HepG2 (cell line): Measurements from ENCODE around the gene HNRNPUL1. TPM values are rescaled to one million over a fixed set of nuclear protein-coding genes. Genes with fewer than 3 reads are reported as not detected.

ENCODE experiments used
- ELF3 ChIP-seq: IDR thresholded peaks from 2 replicates; pipeline ENCODE4 v1.6.1; 2016; ENCODE audit warnings: missing genetic modification reagents, missing compliant biosample characterization
- GABPA ChIP-seq, 2 experiments: IDR thresholded peaks; 2 replicates each; pipeline ENCODE4 v1.6.1; 2011 to 2016; ENCODE audit warnings: low read depth in 2 of 2, low read length in 1 of 2, missing biosample characterization in 1 of 2, missing genetic modification characterization in 1 of 2
- GZF1 ChIP-seq: sonication (generic); formaldehyde crosslinking; IDR thresholded peaks from 2 replicates; pipeline ENCODE4 v1.5.1; 2020; ENCODE audit warnings: mild to moderate bottlenecking, missing genetic modification reagents
- HDAC6 ChIP-seq: fragments of 200-600 bp; sonication (generic); IDR thresholded peaks from 2 replicates; pipeline ENCODE4 v1.7.0; 2017; ENCODE audit warnings: mild to moderate bottlenecking, antibody characterized with exemption, low read length, low read depth
- HMGA1 ChIP-seq: sonication (generic); formaldehyde crosslinking; conservative IDR thresholded peaks from 2 replicates; pipeline ENCODE4 v1.4.0; 2020; ENCODE audit warnings: missing genetic modification reagents
- IRF2 ChIP-seq: IDR thresholded peaks from 2 replicates; pipeline ENCODE4 v1.6.1; 2018; ENCODE audit warnings: missing genetic modification reagents, missing compliant biosample characterization
- PTBP1 ChIP-seq: fragments of 200-400 bp; formaldehyde crosslinking; IDR thresholded peaks from 2 replicates; pipeline ENCODE4 v1.6.1; 2018; ENCODE audit warnings: low read length, low read depth; ENCODE audit not compliant: poor library complexity, severe bottlenecking
- RARA ChIP-seq: IDR thresholded peaks from 2 replicates; pipeline ENCODE4 v1.6.1; 2016; ENCODE audit warnings: missing genetic modification reagents, missing compliant biosample characterization
- SMC3 ChIP-seq: IDR thresholded peaks from 2 replicates; pipeline ENCODE4 v1.6.1; 2011; ENCODE audit warnings: low read length, improper control_type of control experiment
- SNAPC4 ChIP-seq: sonication (generic); formaldehyde crosslinking; IDR thresholded peaks from 2 replicates; pipeline ENCODE4 v1.4.0; 2020; ENCODE audit warnings: mild to moderate bottlenecking, missing genetic modification reagents
- SOX6 ChIP-seq, 2 experiments: fragments of 450-650 bp in 1 of 2; sonication (generic) in 1 of 2; formaldehyde crosslinking in 1 of 2; IDR thresholded peaks; 2 replicates each; pipeline versions ENCODE4 v1.4.0 to v1.6.1; 2017 to 2020; ENCODE audit warnings: antibody characterized with exemption in 1 of 2, mild to moderate bottlenecking in 1 of 2, missing genetic modification reagents in 1 of 2
- TBP ChIP-seq: sonication (generic); formaldehyde crosslinking; IDR thresholded peaks from 2 replicates; pipeline ENCODE4 v1.5.0; 2020; ENCODE audit warnings: missing genetic modification reagents
- TFAP4 ChIP-seq: sonication (generic); IDR thresholded peaks from 2 replicates; pipeline ENCODE4 v1.6.1; 2016; ENCODE audit warnings: low read depth, borderline replicate concordance
- ZBTB4 ChIP-seq: sonication (generic); formaldehyde crosslinking; IDR thresholded peaks from 2 replicates; pipeline ENCODE4 v1.4.0; 2020; ENCODE audit warnings: missing genetic modification reagents, mild to moderate bottlenecking, borderline replicate concordance
- ZNF292 ChIP-seq: sonication (generic); formaldehyde crosslinking; IDR thresholded peaks from 2 replicates; pipeline ENCODE4 v1.8.1; 2022; ENCODE audit warnings: mild to moderate bottlenecking, low read depth, missing genetic modification reagents, borderline replicate concordance
- ZNF33A ChIP-seq: sonication (generic); formaldehyde crosslinking; IDR thresholded peaks from 2 replicates; pipeline ENCODE4 v1.5.1; 2020; ENCODE audit warnings: missing genetic modification reagents, mild to moderate bottlenecking, moderate library complexity, borderline replicate concordance
- ZNF564 ChIP-seq: sonication (generic); formaldehyde crosslinking; IDR thresholded peaks from 2 replicates; pipeline ENCODE4 v1.8.1; 2023; ENCODE audit warnings: mild to moderate bottlenecking, missing genetic modification reagents
- ZNF605 ChIP-seq: sonication (generic); formaldehyde crosslinking; IDR thresholded peaks from 2 replicates; pipeline ENCODE4 v1.8.0; 2022; ENCODE audit warnings: mild to moderate bottlenecking, missing genetic modification reagents
- ZNF678 ChIP-seq: sonication (generic); formaldehyde crosslinking; IDR thresholded peaks from 2 replicates; pipeline ENCODE4 v1.4.0; 2020; ENCODE audit warnings: mild to moderate bottlenecking, missing genetic modification reagents
- ZNF891 ChIP-seq: sonication (generic); formaldehyde crosslinking; IDR thresholded peaks from 2 replicates; pipeline ENCODE4 v1.5.0; 2020; ENCODE audit warnings: mild to moderate bottlenecking, missing genetic modification reagents
- polyA plus RNA-seq, 8 experiments: library from polyadenylated mRNA; depleted of rRNA in 3 of 8; stranded (reverse) in 7 of 8; unstranded in 1 of 8; fragments of >200 nt; fragmentation: Illumina TruSeq in 4 of 8; extraction: Trizol in 4 of 8; gene quantifications; 2 replicates each; pipeline versions ENCODE4 v1.2.1 to v1.2.3, GENCODE V29; 2011 to 2016; ENCODE audit warnings: low read depth in 4 of 8, missing spikeins in 1 of 8, mixed read lengths in 1 of 8; ENCODE audit not compliant: insufficient read depth in 1 of 8
- total RNA-seq, 5 experiments: library from RNA; depleted of rRNA; stranded (reverse); fragments of >200 nt; fragmentation: Illumina TruSeq; extraction: Trizol; gene quantifications; 2 replicates each; pipeline ENCODE4 v1.2.3, GENCODE V29; 2016; ENCODE audit warnings: low read depth in 1 of 5

HNRNPUL1 gene
- total and polyA plus RNA-seq, 2 of the 13 experiments (the other 11 are each of a cell fraction or from before 2014, with no cell fraction given): 30.9 to 81.7 TPM

GRCh38 chr19:41263850-41264580 is at the start of gene HNRNPUL1 (continued):
- TF ChIP-seq ZNF605 (CRISPR knock-in tag): peak; percentile 51; the same call in 1 of the 2 replicates
- no peak for TF ChIP-seq TBP (CRISPR knock-in tag)
- peak; percentile 86 for TF ChIP-seq ZNF564 (CRISPR knock-in tag)
- peak; percentile 64 for TF ChIP-seq SNAPC4 (CRISPR knock-in tag)
- peak; percentile 49; the same call in 1 of the 2 replicates for TF ChIP-seq IRF2
- TF ChIP-seq RARA (CRISPR knock-in tag): no peak
- no peak for TF ChIP-seq HDAC6
- peak; percentile 73 for TF ChIP-seq ELF3 (CRISPR knock-in tag)
- TF ChIP-seq PTBP1: peak; percentile 77
- TF ChIP-seq HMGA1 (CRISPR knock-in tag): no peak
- no peak for TF ChIP-seq ZNF33A (CRISPR knock-in tag)
- peak; percentile 43 for TF ChIP-seq GABPA (IDR thresholded peaks at IDR 0.05; ENCODE audit: low read depth, low read length)
- TF ChIP-seq GABPA (CRISPR knock-in tag; IDR thresholded peaks at IDR 0.05; ENCODE audit: low read depth): peak; percentile 90
- TF ChIP-seq GZF1 (CRISPR knock-in tag): peak; percentile 77; the same call in 1 of the 2 replicates
- TF ChIP-seq ZNF891 (CRISPR knock-in tag): peak; percentile 69; the same call in 1 of the 2 replicates
- TF ChIP-seq ZNF678 (CRISPR knock-in tag): no peak
- TF ChIP-seq ZNF292 (CRISPR knock-in tag): peak; percentile 10; the same call in 1 of the 2 replicates
- TF ChIP-seq SMC3: 0 out of 2 replicates have a peak, but pooled peaks have one; percentile 2
- peak; percentile 28; the same call in 1 of the 2 replicates for TF ChIP-seq TFAP4
- no peak for TF ChIP-seq ZBTB4 (CRISPR knock-in tag)
- no peak for TF ChIP-seq SOX6 (IDR thresholded peaks at IDR 0.05)
- TF ChIP-seq SOX6 (CRISPR knock-in tag; IDR thresholded peaks at IDR 0.05): peak; percentile 32; the same call in 1 of the 2 replicates
